HG03066 (cell line): Measurements from ENCODE around the gene FOXL1.

Experiments
- ATAC-seq: cut with Tn5 transposase; IDR thresholded peaks from one replicate; pipeline ENCODE4 v1.9.1; 2021; ENCODE audit warnings: low read depth; ENCODE audit not compliant: unreplicated experiment

Gene FOXL1

GRCh38 chr16:86598607-86599565, 20.5 kb downstream of the FOXL1 start:
- no peak for ATAC-seq

- ATAC-seq, result no peak
These were observed 23.0 kb downstream of the FOXL1 start for GRCh38 chr16:86601356-86601755.

- ATAC-seq, result no peak
These were observed 24.2 kb downstream of the FOXL1 start for GRCh38 chr16:86602521-86602920.

- no peak for ATAC-seq
These were observed 26.3 kb downstream of the FOXL1 start for GRCh38 chr16:86604436-86605193.

- ATAC-seq, result no peak
These were observed 27.6 kb downstream of the FOXL1 start for GRCh38 chr16:86605950-86606349.

GRCh38 chr16:86608301-86608747, 30.0 kb downstream of the FOXL1 start:
- ATAC-seq, result no peak

GRCh38 chr16:86609115-86609514, 30.8 kb downstream of the FOXL1 start:
- no peak for ATAC-seq

GRCh38 chr16:86609661-86610060, 31.3 kb downstream of the FOXL1 start:
- no peak for ATAC-seq

GRCh38 chr16:86610779-86611524, 32.6 kb downstream of the FOXL1 start:
- ATAC-seq, result no peak

GRCh38 chr16:86611525-86611855, 33.1 kb downstream of the FOXL1 start:
- no peak for ATAC-seq

- ATAC-seq, result no peak
These were observed 33.6 kb downstream of the FOXL1 start for GRCh38 chr16:86611941-86612340.

GRCh38 chr16:86614699-86615098, 36.4 kb downstream of the FOXL1 start:
- no peak for ATAC-seq

GRCh38 chr16:86616906-86617305, 38.6 kb downstream of the FOXL1 start:
- ATAC-seq, result no peak

- no peak for ATAC-seq
These were observed 40.3 kb downstream of the FOXL1 start for GRCh38 chr16:86618431-86619238.

GRCh38 chr16:86619239-86619794, 41.0 kb downstream of the FOXL1 start:
- no peak for ATAC-seq

- no peak for ATAC-seq
These were observed 41.8 kb downstream of the FOXL1 start for GRCh38 chr16:86620184-86620583.

- ATAC-seq, result no peak
These were observed 43.6 kb downstream of the FOXL1 start for GRCh38 chr16:86621966-86622365.

GRCh38 chr16:86622700-86623615, 44.6 kb downstream of the FOXL1 start:
- ATAC-seq, result no peak

- no peak for ATAC-seq
These were observed 46.7 kb downstream of the FOXL1 start for GRCh38 chr16:86625029-86625428.
